Measurements from ENCODE around the gene HCFC1R1.
"Not testable (repeated sequence)": the region's sequence is repeated elsewhere in the genome, so short reads cannot be mapped to it uniquely, and the experiment has no call there.

The HCFC1R1 gene

DNA sequence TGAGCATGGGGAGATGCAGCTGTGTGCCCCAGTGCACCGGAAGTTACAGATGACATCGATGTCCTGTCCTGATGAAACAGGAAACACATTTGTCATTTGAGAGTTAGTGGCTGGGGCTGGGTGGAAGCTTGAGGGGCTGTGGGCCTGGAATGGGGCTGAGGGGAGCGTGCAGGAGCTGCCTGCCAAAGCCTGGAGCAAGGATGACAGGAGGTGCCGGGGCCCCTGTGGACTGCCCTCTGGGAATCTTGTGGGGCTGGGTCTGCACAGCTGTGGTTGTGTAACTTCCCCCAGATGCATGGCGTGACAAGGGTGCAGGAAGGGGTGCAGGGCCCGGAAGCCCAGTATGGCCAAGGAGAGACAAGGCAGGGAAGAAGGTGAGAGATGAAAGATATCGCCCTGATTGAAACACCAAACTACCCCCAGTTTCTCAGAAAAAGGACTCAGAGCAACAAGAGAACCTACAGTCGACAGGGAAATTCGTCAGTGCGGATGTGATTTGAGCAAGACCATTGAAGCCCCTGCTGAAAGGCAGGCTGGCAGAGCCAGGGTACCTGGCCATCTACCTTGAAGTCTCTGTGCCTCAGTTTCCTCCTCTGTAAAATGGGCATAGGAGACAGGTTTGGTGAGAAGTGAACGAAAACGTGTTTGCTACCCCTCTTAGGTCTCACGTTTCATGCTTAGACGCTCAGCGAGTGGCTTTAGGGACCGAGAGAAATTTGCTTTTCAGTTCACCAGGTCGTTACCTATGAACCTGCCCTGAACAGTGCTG, 31.4 kb upstream of the HCFC1R1 start:
- no peak overlapping the region for H3K4me3 ChIP-seq (ENCODE audit: low read length)
- TF ChIP-seq, protein P1, sequence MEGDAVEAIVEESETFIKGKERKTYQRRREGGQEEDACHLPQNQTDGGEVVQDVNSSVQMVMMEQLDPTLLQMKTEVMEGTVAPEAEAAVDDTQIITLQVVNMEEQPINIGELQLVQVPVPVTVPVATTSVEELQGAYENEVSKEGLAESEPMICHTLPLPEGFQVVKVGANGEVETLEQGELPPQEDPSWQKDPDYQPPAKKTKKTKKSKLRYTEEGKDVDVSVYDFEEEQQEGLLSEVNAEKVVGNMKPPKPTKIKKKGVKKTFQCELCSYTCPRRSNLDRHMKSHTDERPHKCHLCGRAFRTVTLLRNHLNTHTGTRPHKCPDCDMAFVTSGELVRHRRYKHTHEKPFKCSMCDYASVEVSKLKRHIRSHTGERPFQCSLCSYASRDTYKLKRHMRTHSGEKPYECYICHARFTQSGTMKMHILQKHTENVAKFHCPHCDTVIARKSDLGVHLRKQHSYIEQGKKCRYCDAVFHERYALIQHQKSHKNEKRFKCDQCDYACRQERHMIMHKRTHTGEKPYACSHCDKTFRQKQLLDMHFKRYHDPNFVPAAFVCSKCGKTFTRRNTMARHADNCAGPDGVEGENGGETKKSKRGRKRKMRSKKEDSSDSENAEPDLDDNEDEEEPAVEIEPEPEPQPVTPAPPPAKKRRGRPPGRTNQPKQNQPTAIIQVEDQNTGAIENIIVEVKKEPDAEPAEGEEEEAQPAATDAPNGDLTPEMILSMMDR (conservative IDR thresholded peaks at IDR 0.05; ENCODE audit: low read depth, low read length), result no peak
- DNase-seq (ENCODE audit: low read depth), result no peak

DNA sequence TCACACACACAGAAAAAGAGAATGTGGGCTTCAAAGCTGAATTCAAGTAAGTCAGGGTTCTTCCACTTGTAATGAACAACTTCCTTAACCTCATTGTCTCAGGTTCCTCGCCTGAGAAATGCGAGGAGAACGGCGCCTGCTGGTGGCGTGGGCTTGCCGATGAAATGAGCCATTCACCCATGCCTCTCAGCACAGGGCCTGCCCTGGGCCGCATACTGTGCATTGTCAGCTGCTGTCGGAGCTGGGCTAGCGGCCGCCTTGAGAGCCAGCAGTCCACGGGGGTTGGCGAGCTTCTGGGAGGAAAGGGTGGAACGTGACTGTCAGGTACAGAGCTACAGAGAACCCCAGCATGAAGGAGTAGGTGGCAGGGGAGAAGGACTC, 29.6 kb upstream of the HCFC1R1 start:
- H3K4me3 ChIP-seq (ENCODE audit: low read length); DNase-seq (ENCODE audit: low read depth): not testable (repeated sequence)

DNA sequence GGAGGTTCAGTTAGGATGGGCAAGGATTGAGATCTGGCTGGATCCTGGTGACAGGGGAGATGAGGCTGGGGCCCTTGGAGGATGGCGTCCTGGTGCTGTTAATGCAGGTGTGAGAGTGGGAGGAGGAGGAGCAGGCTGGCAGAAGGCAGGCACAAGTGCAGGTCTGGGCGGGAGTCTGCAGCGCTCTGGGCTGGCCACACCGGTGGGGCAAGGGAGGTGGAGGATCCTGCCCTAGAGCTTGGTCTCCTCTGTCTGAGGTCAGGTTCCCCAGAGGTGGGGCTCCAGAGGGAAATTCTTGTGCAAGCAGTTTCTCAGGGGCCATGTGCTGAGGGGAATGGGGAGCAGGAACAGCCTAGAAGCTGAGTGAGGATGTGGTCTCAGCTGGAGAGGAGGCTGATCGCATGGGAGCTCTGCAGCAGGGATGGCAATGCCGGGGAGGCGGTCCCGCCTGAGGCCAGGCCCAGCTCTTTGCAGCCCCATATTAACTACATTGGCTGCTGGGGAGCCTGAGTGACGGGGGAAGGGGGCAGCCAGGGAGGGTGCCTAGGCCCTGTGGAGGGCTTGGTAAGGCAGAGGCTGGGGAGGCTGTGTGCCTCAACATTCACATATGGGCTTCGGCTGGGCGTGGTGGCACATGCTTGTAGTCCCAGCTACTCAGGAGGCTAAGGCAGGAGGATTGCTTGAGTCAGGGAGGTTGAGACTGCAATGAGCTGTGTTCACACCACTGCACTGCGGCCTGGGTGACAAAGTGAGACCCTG, 29.0 kb upstream of the HCFC1R1 start:
- not testable (repeated sequence) for DNase-seq (ENCODE audit: low read depth); H3K4me3 ChIP-seq (ENCODE audit: low read length)

DNA sequence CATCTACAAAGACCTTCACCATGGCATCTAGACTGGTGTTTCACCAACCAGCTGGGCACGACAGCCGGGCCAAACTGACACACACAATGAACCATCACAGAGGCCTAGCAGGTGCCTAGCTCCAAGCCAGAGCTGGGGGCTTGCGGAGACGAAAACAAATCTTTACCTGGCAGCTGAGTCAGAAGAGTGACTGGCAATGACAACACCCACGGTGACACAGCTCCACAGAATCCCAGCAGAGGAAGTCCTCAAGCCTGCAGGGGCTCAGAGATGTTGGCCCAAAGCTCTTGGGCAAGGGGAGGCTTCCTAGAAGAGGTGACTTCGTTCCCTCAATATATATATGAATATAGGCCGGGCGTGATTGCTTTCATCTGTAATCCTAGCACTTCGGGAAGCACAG, 27.8 kb upstream of the HCFC1R1 start:
- TF ChIP-seq, protein P1 (conservative IDR thresholded peaks at IDR 0.05; ENCODE audit: low read depth, low read length), result no peak
- H3K4me3 ChIP-seq (ENCODE audit: low read length), result no peak overlapping the region
- no peak for DNase-seq (ENCODE audit: low read depth)

DNA sequence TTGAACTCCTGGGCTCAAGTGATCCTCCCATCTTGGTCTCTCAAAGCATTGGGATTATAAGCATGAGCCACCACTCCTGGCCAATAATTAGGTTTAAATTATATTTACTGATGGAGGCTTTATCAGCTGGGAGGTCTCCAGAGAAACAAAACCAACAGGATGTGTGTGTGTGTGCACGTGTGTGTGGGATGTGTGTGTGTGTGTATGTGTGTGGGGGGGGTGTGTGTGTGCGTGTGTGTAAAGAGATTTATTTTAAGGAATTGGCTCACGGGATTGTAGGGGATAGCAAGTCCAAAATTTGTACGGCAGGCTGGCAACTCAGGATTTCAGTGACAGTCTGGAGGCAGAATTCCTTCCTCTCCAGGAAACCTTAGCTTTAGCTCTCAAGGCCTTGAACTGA, 27.3 kb upstream of the HCFC1R1 start:
- TF ChIP-seq, protein P1 (conservative IDR thresholded peaks at IDR 0.05; ENCODE audit: low read depth, low read length), result no peak
- no peak for DNase-seq (ENCODE audit: low read depth)
- H3K4me3 ChIP-seq (ENCODE audit: low read length), result no peak overlapping the region

DNA sequence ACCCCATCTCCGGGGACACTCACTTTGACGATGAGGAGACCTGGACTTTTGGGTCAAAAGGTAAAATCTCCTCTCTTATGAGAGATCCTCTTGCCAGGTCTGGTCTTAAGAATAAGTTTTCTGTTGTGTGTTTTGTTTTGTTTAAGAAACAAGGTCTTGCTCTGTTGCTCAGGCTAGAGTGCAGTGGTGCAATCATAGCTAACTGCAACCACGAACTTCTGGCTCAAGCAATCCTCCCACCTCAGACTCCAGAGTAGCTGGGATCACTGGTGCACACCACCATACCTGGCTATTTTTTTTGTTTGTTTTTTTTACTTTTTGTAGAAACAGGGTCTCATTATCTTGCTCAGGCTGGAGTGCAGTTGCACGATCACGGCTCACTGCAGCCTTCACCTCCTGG, 26.7 kb upstream of the HCFC1R1 start:
- DNase-seq (ENCODE audit: low read depth), result no peak
- H3K4me3 ChIP-seq (ENCODE audit: low read length), result no peak overlapping the region
- TF ChIP-seq, protein P1 (conservative IDR thresholded peaks at IDR 0.05; ENCODE audit: low read depth, low read length), result no peak

DNA sequence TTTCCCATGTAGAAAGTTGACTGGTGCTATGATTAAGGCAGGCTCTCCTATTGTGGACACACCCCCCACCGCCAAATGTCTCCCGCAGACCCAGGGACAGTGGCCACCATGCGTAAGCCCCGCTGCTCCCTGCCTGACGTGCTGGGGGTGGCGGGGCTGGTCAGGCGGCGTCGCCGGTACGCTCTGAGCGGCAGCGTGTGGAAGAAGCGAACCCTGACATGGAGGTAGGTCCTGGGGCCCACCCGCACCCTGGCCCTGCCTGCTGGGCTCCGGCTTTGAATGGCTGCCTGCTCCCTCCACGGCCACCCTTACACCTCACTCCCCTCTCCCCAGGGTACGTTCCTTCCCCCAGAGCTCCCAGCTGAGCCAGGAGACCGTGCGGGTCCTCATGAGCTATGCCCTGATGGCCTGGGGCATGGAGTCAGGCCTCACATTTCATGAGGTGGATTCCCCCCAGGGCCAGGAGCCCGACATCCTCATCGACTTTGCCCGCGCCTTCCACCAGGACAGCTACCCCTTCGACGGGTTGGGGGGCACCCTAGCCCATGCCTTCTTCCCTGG, 26.3 kb upstream of the HCFC1R1 start:
- H3K4me3 ChIP-seq (ENCODE audit: low read length), result no peak overlapping the region
- no peak for DNase-seq (ENCODE audit: low read depth)
- TF ChIP-seq, protein P1 (conservative IDR thresholded peaks at IDR 0.05; ENCODE audit: low read depth, low read length), result no peak

DNA sequence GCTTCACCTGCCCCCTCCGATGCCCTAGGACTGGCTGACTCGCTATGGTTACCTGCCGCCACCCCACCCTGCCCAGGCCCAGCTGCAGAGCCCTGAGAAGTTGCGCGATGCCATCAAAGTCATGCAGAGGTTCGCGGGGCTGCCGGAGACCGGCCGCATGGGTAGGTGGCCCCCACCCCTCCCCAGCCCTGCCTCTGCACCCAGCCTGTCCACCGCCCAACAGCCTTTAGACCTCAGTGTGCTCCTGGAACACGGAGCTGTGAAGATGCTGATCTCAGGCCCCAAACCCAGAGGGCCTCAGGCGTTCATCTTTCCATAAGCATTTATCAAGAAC, 23.6 kb upstream of the HCFC1R1 start:
- no peak overlapping the region for H3K4me3 ChIP-seq (ENCODE audit: low read length)
- DNase-seq (ENCODE audit: low read depth), result no peak
- TF ChIP-seq, protein P1 (conservative IDR thresholded peaks at IDR 0.05; ENCODE audit: low read depth, low read length), result no peak
